Naive thymus-derived CD4-positive, alpha-beta T cell (primary cell): ENCODE results near the gene B3GNT8. TPM values are rescaled to one million over a fixed set of nuclear protein-coding genes. Genes with fewer than 3 reads are reported as not detected.

Source experiments
- ATAC-seq: fragments of 150-1000 bp; cut with Tn5 transposase; 2 replicates; pipeline ENCODE4 v1.10.0; 2021; ENCODE audit warnings: mild to moderate bottlenecking, moderate library complexity
- CTCF ChIA-PET: fragments of 350-600 bp; sonication (Branson Sonifier 250); formaldehyde crosslinking; loops from one replicate; lab custom pipeline; 2021; ENCODE audit warnings: antibody characterized with exemption; lab: Charles Lee
- POLR2A ChIA-PET: fragments of 350-600 bp; sonication (Branson Sonifier 250); formaldehyde crosslinking; loops from one replicate; lab custom pipeline; 2021; ENCODE audit warnings: antibody characterized with exemption, inconsistent platforms; lab: Charles Lee
- DNase-seq, 9 donors: peaks; one replicate each; pipeline versions ENCODE4 v3.0.0 to v3.0.0-alpha.2; 2020 to 2022; ENCODE audit warnings: mixed read lengths in 1 of 9
- H3K27ac ChIP-seq: one replicate; pipeline ENCODE4 v1.7.0; 2013; ENCODE audit warnings: mild to moderate bottlenecking, low read depth, low read length, moderate library complexity
- H3K27me3 ChIP-seq, 2 donors: one replicate each; pipeline ENCODE4 v1.7.0; 2013; ENCODE audit warnings: low read length in 2 of 2, mild to moderate bottlenecking in 2 of 2, moderate library complexity in 2 of 2; ENCODE audit not compliant: control insufficient read depth in 2 of 2, insufficient read depth in 2 of 2
- H3K36me3 ChIP-seq, 3 experiments: 1 replicate in 2 of 3; 2 replicates in 1 of 3; pipeline ENCODE4 v1.7.0; 2013; ENCODE audit warnings: low read length in 3 of 3, mild to moderate bottlenecking in 3 of 3, moderate library complexity in 1 of 3; ENCODE audit not compliant: insufficient read depth in 3 of 3, control insufficient read depth in 2 of 3
- H3K4me1 ChIP-seq, 2 donors: one replicate each; pipeline ENCODE4 v1.7.0; 2013; ENCODE audit warnings: low read length in 2 of 2, mild to moderate bottlenecking in 2 of 2, moderate library complexity in 1 of 2; ENCODE audit not compliant: control insufficient read depth in 2 of 2, insufficient read depth in 2 of 2
- H3K4me3 ChIP-seq: 2 replicates; pipeline ENCODE4 v1.7.0; 2013; ENCODE audit warnings: mild to moderate bottlenecking, low read length
- H3K9me3 ChIP-seq, 3 experiments: 1 replicate in 2 of 3; 2 replicates in 1 of 3; pipeline ENCODE4 v1.7.0; 2013; ENCODE audit warnings: low read length in 3 of 3; ENCODE audit not compliant: control insufficient read depth in 2 of 3
- H3K27ac Mint-ChIP-seq, 9 donors: one replicate each; pipeline ENCODE4 v1.8.0; 2020 to 2022; ENCODE audit warnings: mixed read lengths in 9 of 9, mild to moderate bottlenecking in 8 of 9, moderate library complexity in 5 of 9, inconsistent platforms in 2 of 9
- H3K27me3 Mint-ChIP-seq, 5 donors: one replicate each; pipeline ENCODE4 v1.8.0; 2021 to 2022; ENCODE audit warnings: mixed read lengths in 5 of 5, mild to moderate bottlenecking in 1 of 5
- H3K36me3 Mint-ChIP-seq, 5 donors: one replicate each; pipeline ENCODE4 v1.8.0; 2020 to 2022; ENCODE audit warnings: mixed read lengths in 5 of 5, mild to moderate bottlenecking in 3 of 5, inconsistent platforms in 1 of 5
- H3K4me1 Mint-ChIP-seq, 7 donors: one replicate each; pipeline ENCODE4 v1.8.0; 2020 to 2022; ENCODE audit warnings: mixed read lengths in 7 of 7, mild to moderate bottlenecking in 3 of 7, inconsistent platforms in 1 of 7
- H3K4me3 Mint-ChIP-seq, 10 donors: one replicate each; pipeline ENCODE4 v1.8.0; 2020 to 2022; ENCODE audit warnings: mild to moderate bottlenecking in 10 of 10, mixed read lengths in 10 of 10, moderate library complexity in 6 of 10, inconsistent platforms in 2 of 10
- H3K9me3 Mint-ChIP-seq, 11 donors: one replicate each; pipeline ENCODE4 v1.8.0; 2020 to 2022; ENCODE audit warnings: mixed read lengths in 11 of 11, mild to moderate bottlenecking in 4 of 11, inconsistent platforms in 1 of 11, moderate library complexity in 1 of 11
- intact Hi-C, 2 donors: fragments of 100-400 bp; cut with micrococcal nuclease; formaldehyde crosslinking; loops; one replicate each; pipeline ENCODE4 v1.15.1; 2023
- polyA plus RNA-seq, 2 donors: library from polyadenylated mRNA; unstranded; fragments of 300-500 nt; fragmentation: Illumina TruSeq; gene quantifications; one replicate each; pipeline ENCODE4 v1.2.3, GENCODE V29; 2021
- total RNA-seq, 6 experiments: library from RNA in 5 of 6; stranded (reverse) in 5 of 6; gene quantifications; 1 replicate in 5 of 6; 2 replicates in 1 of 6; pipeline ENCODE4 v1.2.3 and lab custom pipeline; 2021 to 2026

B3GNT8 gene
- total and polyA plus RNA-seq, 7 experiments from 2014 or later = 0.19 to 5.3 (median 0.43) TPM

- no peaks in the 10 kb centered on the region for H3K36me3 Mint-ChIP-seq
- peaks cover 0 to 17% of the 10 kb centered on the region in 2 donors for H3K4me1 ChIP-seq
- CTCF ChIA-PET = interaction anchor here (0.8 to 3.1 kb wide), 5 partner anchors 84 to 137 kb away, joined by 3 to 11 read pairs (median 4); no protein-coding TSS in a partner anchor
- intact Hi-C loops = no loop called here
- no peaks in the 10 kb centered on the region for H3K9me3 Mint-ChIP-seq
- H3K4me1 Mint-ChIP-seq = peaks cover 7 to 44% (median 21%) of the 10 kb centered on the region in 7 donors
- H3K4me3 ChIP-seq = no peak overlapping the region
- H3K27ac Mint-ChIP-seq = peak overlapping the region in 6 of 9 donors; percentile 46 to 95 (median 70)
- H3K27me3 ChIP-seq = no peaks in the 10 kb centered on the region
- ATAC-seq (no peak), DNase-seq (no peak)
- H3K27ac ChIP-seq = peak overlapping the region; percentile 48
- H3K4me3 Mint-ChIP-seq = peak overlapping the region in 4 of 10 donors; percentile 11 to 66 (median 38)
- no peaks in the 10 kb centered on the region for H3K36me3 ChIP-seq
- no peaks in the 10 kb centered on the region for H3K9me3 ChIP-seq
- H3K27me3 Mint-ChIP-seq = peaks cover 0 to 21% (median 5%) of the 10 kb centered on the region in 5 donors
- POLR2A ChIA-PET = interaction anchor here (0.6 to 1.2 kb wide), 3 partner anchors 20 to 93 kb away, joined by 3 read pairs; no protein-coding TSS in a partner anchor
Observed at GRCh38 chr19:41456342-41456918, 29.3 kb upstream of the B3GNT8 start.

GRCh38 chr19:41455936-41456335 is 28.8 kb upstream of the B3GNT8 start:
- H3K9me3 ChIP-seq = no peaks in the 10 kb centered on the region
- H3K36me3 ChIP-seq = no peaks in the 10 kb centered on the region
- peaks cover 0 to 16% (median 5%) of the 10 kb centered on the region in 5 donors for H3K27me3 Mint-ChIP-seq
- no peak overlapping the region for H3K4me3 ChIP-seq
- peaks cover 0 to 17% of the 10 kb centered on the region in 2 donors for H3K4me1 ChIP-seq
- ChIA-PET POLR2A (interaction anchor here (1.2 kb wide), 1 partner anchor 93 kb away, joined by 3 read pairs; no protein-coding TSS in a partner anchor), CTCF (interaction anchor here (0.8 to 3.1 kb wide), 5 partner anchors 83 to 138 kb away, joined by 3 to 11 read pairs (median 4); no protein-coding TSS in a partner anchor)
- intact Hi-C loops = no loop called here
- H3K27ac Mint-ChIP-seq = no peak overlapping the region
- H3K27ac ChIP-seq = no peak overlapping the region
- no peaks in the 10 kb centered on the region for H3K36me3 Mint-ChIP-seq
- H3K4me1 Mint-ChIP-seq = peaks cover 7 to 44% (median 21%) of the 10 kb centered on the region in 7 donors
- no peak overlapping the region for H3K4me3 Mint-ChIP-seq
- ATAC-seq (no peak), DNase-seq (no peak)
- no peaks in the 10 kb centered on the region for H3K9me3 Mint-ChIP-seq
- H3K27me3 ChIP-seq = no peaks in the 10 kb centered on the region

GRCh38 chr19:41452584-41453275 is 25.6 kb upstream of the B3GNT8 start:
- H3K4me1 ChIP-seq = peaks cover 0 to 22% of the 10 kb centered on the region in 2 donors
- H3K9me3 ChIP-seq = no peaks in the 10 kb centered on the region
- intact Hi-C loops = no loop called here
- Mint-ChIP-seq H3K4me1 (peaks cover 13 to 55% (median 25%) of the 10 kb centered on the region in 7 donors), H3K4me3 (no peak overlapping the region), H3K27me3 (no peaks in the 10 kb centered on the region), H3K27ac (peak overlapping the region in 1 of 9 donors; percentile 16), H3K9me3 (no peaks in the 10 kb centered on the region), H3K36me3 (no peaks in the 10 kb centered on the region)
- ATAC-seq (no peak), DNase-seq (no peak)
- ChIA-PET POLR2A (no interaction called here), CTCF (interaction anchor here (0.6 to 0.7 kb wide), 2 partner anchors 17 to 141 kb away, joined by 3 to 5 read pairs; no protein-coding TSS in a partner anchor)
- no peaks in the 10 kb centered on the region for H3K27me3 ChIP-seq
- H3K27ac ChIP-seq = no peak overlapping the region
- no peaks in the 10 kb centered on the region for H3K36me3 ChIP-seq
- H3K4me3 ChIP-seq = no peak overlapping the region

- no peaks in the 10 kb centered on the region for H3K36me3 Mint-ChIP-seq
- Histone ChIP-seq H3K4me3 (no peak overlapping the region), H3K27me3 (no peaks in the 10 kb centered on the region), H3K27ac (no peak overlapping the region), H3K9me3 (no peaks in the 10 kb centered on the region), H3K36me3 (no peaks in the 10 kb centered on the region), H3K4me1 (peaks cover 0 to 10% of the 10 kb centered on the region in 2 donors)
- ChIA-PET POLR2A (interaction anchor here (0.6 kb wide), 1 partner anchor 140 kb away, joined by 3 read pairs; no protein-coding TSS in a partner anchor), CTCF (interaction anchor here (0.9 to 5.3 kb wide), 14 partner anchors 10 to 150 kb away, joined by 3 to 88 read pairs (median 6); partner anchors contain the start of genes CEACAM21 and DMAC2)
- H3K4me1 Mint-ChIP-seq = peaks cover 7 to 34% (median 13%) of the 10 kb centered on the region in 7 donors
- ATAC-seq (no peak), DNase-seq (no peak)
- peaks cover 0 to 3% (median 0%) of the 10 kb centered on the region in 5 donors for H3K27me3 Mint-ChIP-seq
- intact Hi-C loops = loop anchor here (1.0 to 2.0 kb wide), 6 partner anchors 88 to 145 kb away; no protein-coding TSS in a partner anchor
- no peaks in the 10 kb centered on the region for H3K9me3 Mint-ChIP-seq
- H3K4me3 Mint-ChIP-seq = peak overlapping the region in 3 of 10 donors; percentile 23 to 70 (median 69)
- peak overlapping the region in 1 of 9 donors; percentile 46 for H3K27ac Mint-ChIP-seq
Observed at GRCh38 chr19:41449865-41450178, 22.6 kb upstream of the B3GNT8 start.

- Mint-ChIP-seq H3K9me3 (no peaks in the 10 kb centered on the region), H3K4me3 (peak overlapping the region; percentile 69 to 86 (median 80)), H3K27ac (peak overlapping the region in 5 of 9 donors; percentile 59 to 80 (median 67)), H3K36me3 (no peaks in the 10 kb centered on the region), H3K4me1 (peaks cover 7 to 32% (median 13%) of the 10 kb centered on the region in 7 donors), H3K27me3 (peaks cover 0 to 3% (median 0%) of the 10 kb centered on the region in 5 donors)
- H3K4me3 ChIP-seq = peak overlapping the region; percentile 41
- no peaks in the 10 kb centered on the region for H3K9me3 ChIP-seq
- no peak overlapping the region for H3K27ac ChIP-seq
- intact Hi-C loops = loop anchor here (1.0 to 2.0 kb wide), 6 partner anchors 89 to 146 kb away; no protein-coding TSS in a partner anchor
- ATAC-seq (peak; percentile 97), DNase-seq (peak; percentile 48 to 78 (median 67))
- ChIA-PET CTCF (interaction anchor here (0.6 to 5.3 kb wide), 31 partner anchors 8 to 246 kb away, joined by 3 to 88 read pairs (median 4); partner anchors contain the start of genes B9D2, CEACAM21 and DMAC2), POLR2A (interaction anchor here (0.6 to 1.1 kb wide), 7 partner anchors 9 to 207 kb away, joined by 3 to 8 read pairs (median 3); no protein-coding TSS in a partner anchor)
- no peaks in the 10 kb centered on the region for H3K36me3 ChIP-seq
- H3K4me1 ChIP-seq = peaks cover 0 to 10% of the 10 kb centered on the region in 2 donors
- no peaks in the 10 kb centered on the region for H3K27me3 ChIP-seq
Observed at GRCh38 chr19:41449079-41449864, 22.1 kb upstream of the B3GNT8 start.
